Testis (tissue), 2 donors: ENCODE data around the gene IGSF10.

Experiments used
- POLR2A ChIP-seq: fragments of 450-650 bp; IDR thresholded peaks from one replicate; pipeline ENCODE4 v1.6.1; 2017; ENCODE audit warnings: antibody characterized with exemption, mild to moderate bottlenecking, moderate library complexity
- TF ChIP-seq, protein P1 (sequence below), 3 experiments: fragments of 450-650 bp in 2 of 3; fragments of 200-600 bp in 1 of 3; sonication (generic) in 1 of 3; IDR thresholded peaks; one replicate each; pipeline ENCODE4 v1.5.1; 2016 to 2019; ENCODE audit warnings: antibody characterized with exemption in 3 of 3, mild to moderate bottlenecking in 2 of 3, moderate library complexity in 1 of 3

DNA sequence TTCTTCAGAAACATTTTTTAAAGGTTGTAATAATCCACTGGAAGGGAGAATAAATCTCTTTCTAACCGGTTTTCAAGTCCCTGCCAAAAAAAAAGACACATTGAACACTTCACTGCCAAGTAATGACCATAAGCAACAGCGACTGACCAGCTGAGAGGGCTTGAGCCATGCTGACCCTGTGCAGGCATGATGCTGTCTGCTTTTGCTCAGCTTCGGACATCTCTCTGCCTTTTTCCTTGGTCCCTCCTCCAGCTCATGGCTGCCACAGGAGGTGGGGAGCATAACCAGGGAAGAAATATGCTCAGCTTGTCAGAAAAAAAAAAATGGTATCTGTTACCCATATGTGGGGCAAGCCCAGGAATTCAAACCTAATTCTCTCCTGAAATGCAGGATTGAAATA, 1.5 kb downstream of the IGSF10 start:
- no peak for TF ChIP-seq POLR2A
- TF ChIP-seq, protein P1, sequence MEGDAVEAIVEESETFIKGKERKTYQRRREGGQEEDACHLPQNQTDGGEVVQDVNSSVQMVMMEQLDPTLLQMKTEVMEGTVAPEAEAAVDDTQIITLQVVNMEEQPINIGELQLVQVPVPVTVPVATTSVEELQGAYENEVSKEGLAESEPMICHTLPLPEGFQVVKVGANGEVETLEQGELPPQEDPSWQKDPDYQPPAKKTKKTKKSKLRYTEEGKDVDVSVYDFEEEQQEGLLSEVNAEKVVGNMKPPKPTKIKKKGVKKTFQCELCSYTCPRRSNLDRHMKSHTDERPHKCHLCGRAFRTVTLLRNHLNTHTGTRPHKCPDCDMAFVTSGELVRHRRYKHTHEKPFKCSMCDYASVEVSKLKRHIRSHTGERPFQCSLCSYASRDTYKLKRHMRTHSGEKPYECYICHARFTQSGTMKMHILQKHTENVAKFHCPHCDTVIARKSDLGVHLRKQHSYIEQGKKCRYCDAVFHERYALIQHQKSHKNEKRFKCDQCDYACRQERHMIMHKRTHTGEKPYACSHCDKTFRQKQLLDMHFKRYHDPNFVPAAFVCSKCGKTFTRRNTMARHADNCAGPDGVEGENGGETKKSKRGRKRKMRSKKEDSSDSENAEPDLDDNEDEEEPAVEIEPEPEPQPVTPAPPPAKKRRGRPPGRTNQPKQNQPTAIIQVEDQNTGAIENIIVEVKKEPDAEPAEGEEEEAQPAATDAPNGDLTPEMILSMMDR (IDR thresholded peaks at IDR 0.05) = no peak
